ENCODE measurements around the gene CREB3. TPM values are rescaled to one million over a fixed set of nuclear protein-coding genes. Genes with fewer than 3 reads are reported as not detected.

CREB3 gene
- total and polyA plus RNA-seq, 9 donors = 23.5 to 30.7 (median 26.6) TPM

- H3K4me1 ChIP-seq (ENCODE audit: control insufficient read depth, insufficient read depth, low read length) = peaks cover 12% of the 10 kb centered on the region
- peak; percentile 78 for DNase-seq
- H3K27ac ChIP-seq (ENCODE audit: low read length) = peak overlapping the region; percentile 91
- H3K9me3 ChIP-seq (replicated peaks; ENCODE audit: control insufficient read depth, low read depth, low read length) = no peaks in the 10 kb centered on the region
- WGBS (ENCODE audit: insufficient coverage) = 23% methylated on average over 18 of the region's 48 CpGs
- no peaks in the 10 kb centered on the region for H3K27me3 ChIP-seq (ENCODE audit: control insufficient read depth, insufficient read depth, low read length)
- peaks cover 41% of the 10 kb centered on the region for H3K36me3 ChIP-seq (ENCODE audit: control insufficient read depth, insufficient read depth, low read length)
- peak overlapping the region; percentile 63 for H3K4me3 ChIP-seq (ENCODE audit: low read length)
Observed at GRCh38 chr9:35756275-35757225, 24.1 kb downstream of the CREB3 start.

GRCh38 chr9:35757226-35757891 is 24.9 kb downstream of the CREB3 start:
- peak overlapping the region; percentile 91 for H3K27ac ChIP-seq (ENCODE audit: low read length)
- 2% methylated on average over 18 of the region's 20 CpGs for WGBS (ENCODE audit: insufficient coverage)
- H3K4me3 ChIP-seq (ENCODE audit: low read length) = peak overlapping the region; percentile 63
- H3K9me3 ChIP-seq (replicated peaks; ENCODE audit: control insufficient read depth, low read depth, low read length) = no peaks in the 10 kb centered on the region
- H3K27me3 ChIP-seq (ENCODE audit: control insufficient read depth, insufficient read depth, low read length) = no peaks in the 10 kb centered on the region
- DNase-seq = peak; percentile 64
- peaks cover 12% of the 10 kb centered on the region for H3K4me1 ChIP-seq (ENCODE audit: control insufficient read depth, insufficient read depth, low read length)
- peaks cover 33% of the 10 kb centered on the region for H3K36me3 ChIP-seq (ENCODE audit: control insufficient read depth, insufficient read depth, low read length)

- Histone ChIP-seq H3K36me3 (ENCODE audit: control insufficient read depth, insufficient read depth, low read length) (peaks cover 28% of the 10 kb centered on the region), H3K27me3 (ENCODE audit: control insufficient read depth, insufficient read depth, low read length) (no peaks in the 10 kb centered on the region), H3K4me1 (ENCODE audit: control insufficient read depth, insufficient read depth, low read length) (peaks cover 12% of the 10 kb centered on the region), H3K4me3 (ENCODE audit: low read length) (no peak overlapping the region), H3K27ac (ENCODE audit: low read length) (peak overlapping the region; percentile 91), H3K9me3 (replicated peaks; ENCODE audit: control insufficient read depth, low read depth, low read length) (no peaks in the 10 kb centered on the region)
- no peak for DNase-seq
Observed at GRCh38 chr9:35757892-35758275, 25.4 kb downstream of the CREB3 start.

GRCh38 chr9:35758475-35759050 is 26.1 kb downstream of the CREB3 start:
- H3K9me3 ChIP-seq (replicated peaks; ENCODE audit: control insufficient read depth, low read depth, low read length) = no peaks in the 10 kb centered on the region
- 33% methylated on average over 2 of the region's 3 CpGs for WGBS (ENCODE audit: insufficient coverage)
- peaks cover 12% of the 10 kb centered on the region for H3K4me1 ChIP-seq (ENCODE audit: control insufficient read depth, insufficient read depth, low read length)
- no peaks in the 10 kb centered on the region for H3K27me3 ChIP-seq (ENCODE audit: control insufficient read depth, insufficient read depth, low read length)
- H3K4me3 ChIP-seq (ENCODE audit: low read length) = no peak overlapping the region
- no peak overlapping the region for H3K27ac ChIP-seq (ENCODE audit: low read length)
- peaks cover 21% of the 10 kb centered on the region for H3K36me3 ChIP-seq (ENCODE audit: control insufficient read depth, insufficient read depth, low read length)
- DNase-seq = peak; percentile 40

GRCh38 chr9:35759795-35760194 is 27.3 kb downstream of the CREB3 start:
- H3K9me3 ChIP-seq (replicated peaks; ENCODE audit: control insufficient read depth, low read depth, low read length) = no peaks in the 10 kb centered on the region
- WGBS (ENCODE audit: insufficient coverage) = 92% methylated on average over 4 of the region's 4 CpGs

GRCh38 chr9:35760651-35761050 is 28.2 kb downstream of the CREB3 start:
- 74% methylated on average over 2 of the region's 2 CpGs for WGBS (ENCODE audit: insufficient coverage)
- Histone ChIP-seq H3K9me3 (replicated peaks; ENCODE audit: control insufficient read depth, low read depth, low read length) (no peaks in the 10 kb centered on the region), H3K27ac (ENCODE audit: low read length) (no peak overlapping the region), H3K36me3 (ENCODE audit: control insufficient read depth, insufficient read depth, low read length) (peaks cover 3% of the 10 kb centered on the region), H3K27me3 (ENCODE audit: control insufficient read depth, insufficient read depth, low read length) (no peaks in the 10 kb centered on the region), H3K4me1 (ENCODE audit: control insufficient read depth, insufficient read depth, low read length) (peaks cover 12% of the 10 kb centered on the region), H3K4me3 (ENCODE audit: low read length) (no peak overlapping the region)
- DNase-seq = peak; percentile 62

More at GRCh38 chr9:35759795-35760194, 27.3 kb downstream of the CREB3 start:
- no peak overlapping the region for H3K4me3 ChIP-seq (ENCODE audit: low read length)
- H3K4me1 ChIP-seq (ENCODE audit: control insufficient read depth, insufficient read depth, low read length) = peaks cover 12% of the 10 kb centered on the region
- peaks cover 8% of the 10 kb centered on the region for H3K36me3 ChIP-seq (ENCODE audit: control insufficient read depth, insufficient read depth, low read length)
- DNase-seq = no peak
- H3K27me3 ChIP-seq (ENCODE audit: control insufficient read depth, insufficient read depth, low read length) = no peaks in the 10 kb centered on the region
- H3K27ac ChIP-seq (ENCODE audit: low read length) = no peak overlapping the region

GRCh38 chr9:35763181-35763580 is 30.7 kb downstream of the CREB3 start:
- Histone ChIP-seq H3K4me3 (ENCODE audit: low read length) (no peak overlapping the region), H3K9me3 (replicated peaks; ENCODE audit: control insufficient read depth, low read depth, low read length) (no peaks in the 10 kb centered on the region), H3K27ac (ENCODE audit: low read length) (no peak overlapping the region), H3K4me1 (ENCODE audit: control insufficient read depth, insufficient read depth, low read length) (no peaks in the 10 kb centered on the region), H3K27me3 (ENCODE audit: control insufficient read depth, insufficient read depth, low read length) (no peaks in the 10 kb centered on the region), H3K36me3 (ENCODE audit: control insufficient read depth, insufficient read depth, low read length) (no peaks in the 10 kb centered on the region)
- DNase-seq = no peak
- no CpG with 5 or more reads among the region's 2 CpGs for WGBS (ENCODE audit: insufficient coverage)

GRCh38 chr9:35763803-35764202 is 31.3 kb downstream of the CREB3 start:
- Histone ChIP-seq H3K27me3 (ENCODE audit: control insufficient read depth, insufficient read depth, low read length) (no peaks in the 10 kb centered on the region), H3K27ac (ENCODE audit: low read length) (no peak overlapping the region), H3K4me3 (ENCODE audit: low read length) (no peak overlapping the region), H3K36me3 (ENCODE audit: control insufficient read depth, insufficient read depth, low read length) (no peaks in the 10 kb centered on the region), H3K9me3 (replicated peaks; ENCODE audit: control insufficient read depth, low read depth, low read length) (no peaks in the 10 kb centered on the region), H3K4me1 (ENCODE audit: control insufficient read depth, insufficient read depth, low read length) (no peaks in the 10 kb centered on the region)
- DNase-seq = no peak
- no CpG with 5 or more reads among the region's 1 CpG for WGBS (ENCODE audit: insufficient coverage)

- Histone ChIP-seq H3K36me3 (ENCODE audit: control insufficient read depth, insufficient read depth, low read length) (no peaks in the 10 kb centered on the region), H3K27me3 (ENCODE audit: control insufficient read depth, insufficient read depth, low read length) (no peaks in the 10 kb centered on the region), H3K4me3 (ENCODE audit: low read length) (no peak overlapping the region), H3K4me1 (ENCODE audit: control insufficient read depth, insufficient read depth, low read length) (peaks cover 7% of the 10 kb centered on the region), H3K27ac (ENCODE audit: low read length) (no peak overlapping the region), H3K9me3 (replicated peaks; ENCODE audit: control insufficient read depth, low read depth, low read length) (no peaks in the 10 kb centered on the region)
- no CpG with 5 or more reads among the region's 2 CpGs for WGBS (ENCODE audit: insufficient coverage)
- DNase-seq = no peak
Observed at GRCh38 chr9:35766997-35767396, 34.5 kb downstream of the CREB3 start.

- no peaks in the 10 kb centered on the region for H3K36me3 ChIP-seq (ENCODE audit: control insufficient read depth, insufficient read depth, low read length)
- H3K27ac ChIP-seq (ENCODE audit: low read length) = no peak overlapping the region
- H3K4me3 ChIP-seq (ENCODE audit: low read length) = no peak overlapping the region
- H3K27me3 ChIP-seq (ENCODE audit: control insufficient read depth, insufficient read depth, low read length) = no peaks in the 10 kb centered on the region
- WGBS (ENCODE audit: insufficient coverage) = no CpG with 5 or more reads among the region's 1 CpG
- H3K9me3 ChIP-seq (replicated peaks; ENCODE audit: control insufficient read depth, low read depth, low read length) = no peaks in the 10 kb centered on the region
- DNase-seq = no peak
- peaks cover 7% of the 10 kb centered on the region for H3K4me1 ChIP-seq (ENCODE audit: control insufficient read depth, insufficient read depth, low read length)
Observed at GRCh38 chr9:35767458-35767857, 35.0 kb downstream of the CREB3 start.

Data from muscle of leg (tissue), 11 donors.